GM23248 (cell line): Measurements from ENCODE around the gene ADAMTSL5. TPM values are rescaled to one million over a fixed set of nuclear protein-coding genes. Genes with fewer than 3 reads are reported as not detected.

Experiments
- DNase-seq: peaks from one replicate; pipeline ENCODE4 v3.0.0-alpha.2; 2015
- H2AFZ ChIP-seq: fragments of 200-600 bp; sonication (generic); 2 replicates; pipeline ENCODE4 v1.6.1; 2016; ENCODE audit warnings: antibody characterized with exemption
- H3F3A ChIP-seq: fragments of 200-600 bp; sonication (generic); 2 replicates; pipeline ENCODE4 v1.6.1; 2016; ENCODE audit warnings: mild to moderate bottlenecking, antibody characterized with exemption, mixed run types; ENCODE audit not compliant: insufficient read depth
- H3K27ac ChIP-seq: fragments of 200-600 bp; sonication (generic); 2 replicates; pipeline ENCODE4 v1.5.1; 2016; ENCODE audit warnings: mild to moderate bottlenecking
- H3K27me3 ChIP-seq: fragments of 200-600 bp; sonication (generic); replicated peaks from 2 replicates; pipeline ENCODE4 v1.6.1; 2016; ENCODE audit warnings: mild to moderate bottlenecking; ENCODE audit not compliant: insufficient read depth
- H3K36me3 ChIP-seq: fragments of 200-600 bp; sonication (generic); 2 replicates; pipeline ENCODE4 v1.6.1; 2016; ENCODE audit warnings: low read depth, mild to moderate bottlenecking
- H3K4me1 ChIP-seq: fragments of 200-600 bp; sonication (generic); 2 replicates; pipeline ENCODE4 v1.6.1; 2016; ENCODE audit warnings: mild to moderate bottlenecking; ENCODE audit not compliant: insufficient read depth
- H3K4me2 ChIP-seq: fragments of 200-600 bp; sonication (generic); one replicate; pipeline ENCODE4 v1.6.1; 2016; ENCODE audit warnings: mild to moderate bottlenecking; ENCODE audit not compliant: unreplicated experiment
- H3K4me3 ChIP-seq: fragments of 200-600 bp; sonication (generic); 2 replicates; pipeline ENCODE4 v1.5.1; 2016; ENCODE audit warnings: mild to moderate bottlenecking
- H3K79me2 ChIP-seq: fragments of 200-600 bp; sonication (generic); 2 replicates; pipeline ENCODE4 v1.6.1; 2016; ENCODE audit warnings: mild to moderate bottlenecking; ENCODE audit not compliant: insufficient read depth
- H3K9ac ChIP-seq: fragments of 200-600 bp; sonication (generic); 2 replicates; pipeline ENCODE4 v1.6.1; 2016; ENCODE audit warnings: mild to moderate bottlenecking
- H3K9me2 ChIP-seq: fragments of 200-600 bp; sonication (generic); 2 replicates; pipeline ENCODE4 v1.6.1; 2016; ENCODE audit warnings: mixed run types, mild to moderate bottlenecking, moderate library complexity; ENCODE audit not compliant: insufficient read depth
- H3K9me3 ChIP-seq: fragments of 200-600 bp; sonication (generic); one replicate; pipeline ENCODE4 v1.6.1; 2017; ENCODE audit warnings: low read depth
- H4K20me1 ChIP-seq: fragments of 200-600 bp; sonication (generic); 2 replicates; pipeline ENCODE4 v1.6.0; 2016; ENCODE audit not compliant: insufficient read depth
- EZH2 ChIP-seq: fragments of 200-600 bp; sonication (generic); IDR thresholded peaks from 2 replicates; pipeline ENCODE4 v1.6.1; 2018; ENCODE audit warnings: antibody characterized with exemption, mild to moderate bottlenecking; ENCODE audit not compliant: insufficient read depth, poor library complexity, severe bottlenecking
- EZH2phosphoT487 ChIP-seq: fragments of 200-600 bp; sonication (generic); IDR thresholded peaks from 2 replicates; pipeline ENCODE4 v1.6.1; 2018; ENCODE audit warnings: antibody characterized with exemption, moderate library complexity, mild to moderate bottlenecking, low read depth; ENCODE audit not compliant: insufficient read depth
- WGBS, 2 experiments: methylation state at CpG; one replicate each; pipeline ENCODE4 v1.1.6; 2015 to 2017; ENCODE audit warnings: low lambda C conversion rate in 2 of 2, low coverage in 1 of 2; ENCODE audit errors: missing lambda C conversion rate in 2 of 2; 5-methylcytosine and 5-hydroxymethylcytosine counted together
- in situ Hi-C: fragments of 300-500 bp; cut with MboI; formaldehyde crosslinking; loops from 2 replicates; pipeline ENCODE4 v1.15.0; 2020
- polyA plus RNA-seq: library from polyadenylated mRNA; unstranded; fragments of >200 nt; fragmentation: Nextera tagmentation; extraction: Ambion mirVana; gene quantifications from 2 replicates; pipeline ENCODE4 v1.2.1, GENCODE V29; 2016
- total RNA-seq: library from RNA; depleted of rRNA; stranded (reverse); fragments of >200 nt; shearing (Covaris generic); gene quantifications from 2 replicates; pipeline ENCODE4 v1.2.3, GENCODE V29; 2014

ADAMTSL5 gene
- total and polyA plus RNA-seq, 2 experiments from 2014 or later, result 19.3 to 31.7 TPM

- in situ Hi-C loops, result no loop called here
- Histone ChIP-seq H3K36me3 (no peaks in the 10 kb centered on the region), H3K9ac (no peak overlapping the region), H3K79me2 (peaks cover 7% of the 10 kb centered on the region; the same call in 1 of the 2 replicates), H2AFZ (no peak overlapping the region), H3K27ac (no peak overlapping the region), H3K9me2 (no peaks in the 10 kb centered on the region), H3K9me3 (no peaks in the 10 kb centered on the region), H3K4me3 (no peak overlapping the region), H4K20me1 (no peaks in the 10 kb centered on the region), H3K4me1 (no peaks in the 10 kb centered on the region), H3K4me2 (no peak overlapping the region), H3K27me3 (no peaks in the 10 kb centered on the region), H3F3A (no peaks in the 10 kb centered on the region)
- no peak for TF ChIP-seq EZH2phosphoT487
- TF ChIP-seq EZH2, result no peak
- no peak for DNase-seq
- WGBS, 2 experiments, result 68 to 71% methylated on average over 8 of the region's 8 CpGs
These were observed 3.6 kb upstream of the ADAMTSL5 start for GRCh38 chr19:1516395-1516753.

- DNase-seq, result no peak
- H4K20me1 ChIP-seq, result no peaks in the 10 kb centered on the region
- H3K27me3 ChIP-seq, result no peaks in the 10 kb centered on the region
- no peaks in the 10 kb centered on the region for H3K9me3 ChIP-seq
- TF ChIP-seq EZH2, result no peak
- TF ChIP-seq EZH2phosphoT487, result no peak
- H2AFZ ChIP-seq, result no peak overlapping the region
- H3K4me1 ChIP-seq, result no peaks in the 10 kb centered on the region
- H3K27ac ChIP-seq, result no peak overlapping the region
- H3K9me2 ChIP-seq, result no peaks in the 10 kb centered on the region
- in situ Hi-C loops, result no loop called here
- H3F3A ChIP-seq, result no peaks in the 10 kb centered on the region
- peaks cover 7% of the 10 kb centered on the region; the same call in 1 of the 2 replicates for H3K79me2 ChIP-seq
- no peak overlapping the region for H3K9ac ChIP-seq
- H3K36me3 ChIP-seq, result no peaks in the 10 kb centered on the region
- no peak overlapping the region for H3K4me3 ChIP-seq
- 70 to 75% methylated on average over 12 to 14 of the region's 14 CpGs for WGBS, 2 experiments
- no peak overlapping the region for H3K4me2 ChIP-seq
These were observed 2.3 kb upstream of the ADAMTSL5 start for GRCh38 chr19:1514986-1515721.

GRCh38 chr19:1514295-1514661, 1.5 kb upstream of the ADAMTSL5 start:
- no peak overlapping the region for H3K4me3 ChIP-seq
- H3K79me2 ChIP-seq, result peaks cover 7% of the 10 kb centered on the region; the same call in 1 of the 2 replicates
- H2AFZ ChIP-seq, result no peak overlapping the region
- H3K27me3 ChIP-seq, result no peaks in the 10 kb centered on the region
- H3K9me2 ChIP-seq, result no peaks in the 10 kb centered on the region
- 66 to 73% methylated on average over 10 of the region's 10 CpGs for WGBS, 2 experiments
- TF ChIP-seq EZH2phosphoT487 (no peak), EZH2 (no peak)
- in situ Hi-C loops, result no loop called here
- no peak overlapping the region for H3K9ac ChIP-seq
- no peaks in the 10 kb centered on the region for H3K4me1 ChIP-seq
- no peak overlapping the region for H3K4me2 ChIP-seq
- H3K9me3 ChIP-seq, result no peaks in the 10 kb centered on the region
- no peaks in the 10 kb centered on the region for H4K20me1 ChIP-seq
- 0 out of 2 replicates have a peak, but pooled peaks cover 5% of the 10 kb centered on the region for H3F3A ChIP-seq
- H3K27ac ChIP-seq, result no peak overlapping the region
- no peaks in the 10 kb centered on the region for H3K36me3 ChIP-seq
- DNase-seq, result no peak

GRCh38 chr19:1513499-1514294, 878 bp upstream of the ADAMTSL5 start:
- peak overlapping the region; percentile 48 for H3K27ac ChIP-seq
- peak overlapping the region; percentile 46 for H2AFZ ChIP-seq
- peak overlapping the region; percentile 78 for H3K4me2 ChIP-seq

More at GRCh38 chr19:1513499-1514294, 878 bp upstream of the ADAMTSL5 start:
- Histone ChIP-seq H3K4me3 (peak overlapping the region; percentile 95), H4K20me1 (no peaks in the 10 kb centered on the region), H3K9me2 (no peaks in the 10 kb centered on the region), H3K79me2 (peaks cover 7% of the 10 kb centered on the region; the same call in 1 of the 2 replicates), H3K36me3 (no peaks in the 10 kb centered on the region), H3K4me1 (no peaks in the 10 kb centered on the region), H3K27me3 (no peaks in the 10 kb centered on the region), H3K9ac (peak overlapping the region; percentile 84), H3K9me3 (no peaks in the 10 kb centered on the region), H3F3A (peaks cover 11% of the 10 kb centered on the region; the same call in 1 of the 2 replicates)
- peak; percentile 86 for DNase-seq
- TF ChIP-seq EZH2phosphoT487 (no peak), EZH2 (no peak)
- 5 to 7% methylated on average over 19 to 44 of the region's 52 CpGs for WGBS, 2 experiments
- in situ Hi-C loops, result no loop called here
